Measurements from ENCODE around the gene CYLD. TPM values are rescaled to one million over a fixed set of nuclear protein-coding genes. Genes with fewer than 3 reads are reported as not detected.

The CYLD gene
- total and polyA plus RNA-seq, 2 donors (not counting 3 experiments of a cell fraction or from before 2014, with no cell fraction given) = 7.4 to 21.5 TPM

DNA sequence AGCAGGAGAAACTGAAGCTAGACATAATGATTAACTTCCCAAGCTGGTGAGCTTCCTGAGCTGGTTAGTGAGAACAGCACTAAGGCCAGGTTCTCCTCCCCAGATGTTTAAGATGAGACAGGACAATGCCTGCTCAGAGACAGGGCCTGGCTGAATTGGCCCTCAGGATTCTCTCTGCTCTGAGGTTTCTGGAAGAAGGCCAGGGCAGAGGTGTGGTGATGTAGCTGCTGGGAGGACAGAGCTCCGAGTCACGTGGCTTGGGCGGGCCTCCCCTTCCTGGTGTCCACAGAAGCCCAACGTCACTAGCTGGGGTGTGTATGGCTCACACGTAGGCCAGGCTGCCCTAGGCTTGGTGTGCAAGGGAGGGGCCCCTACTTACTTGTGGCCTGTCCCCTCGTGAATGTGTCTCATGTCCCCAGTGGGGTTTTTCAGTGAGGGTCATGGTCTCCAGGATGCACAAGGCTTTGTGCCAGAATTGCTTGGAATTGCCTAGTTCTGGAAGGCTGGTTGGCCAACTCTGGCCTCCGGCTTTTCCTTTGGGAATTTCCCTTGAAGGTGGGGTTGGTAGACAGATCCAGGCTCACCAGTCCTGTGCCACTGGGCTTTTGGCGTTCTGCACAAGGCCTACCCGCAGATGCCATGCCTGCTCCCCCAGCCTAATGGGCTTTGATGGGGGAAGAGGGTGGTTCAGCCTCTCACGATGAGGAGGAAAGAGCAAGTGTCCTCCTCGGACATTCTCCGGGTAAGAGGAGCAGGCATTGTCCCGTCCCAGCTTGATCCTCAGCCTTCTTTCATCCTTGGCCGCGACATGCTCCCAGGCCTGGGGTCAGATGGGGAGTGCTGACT is 45.1 kb upstream of the CYLD start:
- Histone ChIP-seq H3K9me1 (replicated peaks; ENCODE audit: control insufficient read depth, extremely low read depth, insufficient read depth, low read length) (no peaks in the 10 kb centered on the region), H3K9me3 (replicated peaks; ENCODE audit: control insufficient read depth, insufficient read depth, low read length) (no peaks in the 10 kb centered on the region), H2AFZ (ENCODE audit: low read depth, low read length) (no peak overlapping the region), H3K79me2 (ENCODE audit: control insufficient read depth, insufficient read depth, low read length) (no peaks in the 10 kb centered on the region), H3K36me3 (ENCODE audit: control insufficient read depth in 2 of 2, extremely low read depth in 1 of 2, insufficient read depth in 2 of 2, low read length in 2 of 2) (no peaks in the 10 kb centered on the region), H4K20me1 (replicated peaks; ENCODE audit: control insufficient read depth, extremely low read depth, insufficient read depth, low read length) (no peaks in the 10 kb centered on the region), H3K4me2 (ENCODE audit: insufficient read depth, low read length) (no peak overlapping the region), H3K4me1 (ENCODE audit: control insufficient read depth, extremely low read depth, insufficient read depth, low read length) (no peaks in the 10 kb centered on the region), H3K27ac (ENCODE audit: insufficient read depth, low read depth, low read length) (no peak overlapping the region), H3K4me3 (replicated peaks in 1 of 3; ENCODE audit: insufficient read depth in 1 of 3, low read depth in 1 of 3, low read length in 3 of 3) (no peak overlapping the region), H3K9ac (replicated peaks; ENCODE audit: extremely low read depth, insufficient read depth, low read length) (no peak overlapping the region), H3K27me3 (ENCODE audit: control insufficient read depth in 2 of 2, insufficient read depth in 2 of 2, low read length in 2 of 2) (no peaks in the 10 kb centered on the region)
- TF ChIP-seq, protein P1, sequence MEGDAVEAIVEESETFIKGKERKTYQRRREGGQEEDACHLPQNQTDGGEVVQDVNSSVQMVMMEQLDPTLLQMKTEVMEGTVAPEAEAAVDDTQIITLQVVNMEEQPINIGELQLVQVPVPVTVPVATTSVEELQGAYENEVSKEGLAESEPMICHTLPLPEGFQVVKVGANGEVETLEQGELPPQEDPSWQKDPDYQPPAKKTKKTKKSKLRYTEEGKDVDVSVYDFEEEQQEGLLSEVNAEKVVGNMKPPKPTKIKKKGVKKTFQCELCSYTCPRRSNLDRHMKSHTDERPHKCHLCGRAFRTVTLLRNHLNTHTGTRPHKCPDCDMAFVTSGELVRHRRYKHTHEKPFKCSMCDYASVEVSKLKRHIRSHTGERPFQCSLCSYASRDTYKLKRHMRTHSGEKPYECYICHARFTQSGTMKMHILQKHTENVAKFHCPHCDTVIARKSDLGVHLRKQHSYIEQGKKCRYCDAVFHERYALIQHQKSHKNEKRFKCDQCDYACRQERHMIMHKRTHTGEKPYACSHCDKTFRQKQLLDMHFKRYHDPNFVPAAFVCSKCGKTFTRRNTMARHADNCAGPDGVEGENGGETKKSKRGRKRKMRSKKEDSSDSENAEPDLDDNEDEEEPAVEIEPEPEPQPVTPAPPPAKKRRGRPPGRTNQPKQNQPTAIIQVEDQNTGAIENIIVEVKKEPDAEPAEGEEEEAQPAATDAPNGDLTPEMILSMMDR (IDR thresholded peaks at IDR 0.05; ENCODE audit: extremely low read depth in 1 of 2, insufficient read depth in 1 of 2, low read depth in 1 of 2, low read length in 2 of 2) = no peak
- TF ChIP-seq MYC (IDR thresholded peaks at IDR 0.05; ENCODE audit: low read depth, low read length) (no peak), POLR2A (IDR thresholded peaks at IDR 0.05; ENCODE audit: low read depth, low read length) (no peak), JUN (IDR thresholded peaks at IDR 0.05; ENCODE audit: borderline replicate concordance, insufficient read depth, insufficient read length, low read depth) (no peak), EZH2 (IDR thresholded peaks at IDR 0.05; ENCODE audit: borderline replicate concordance, low read depth, low read length, severe bottlenecking) (no peak), GATA2 (IDR thresholded peaks at IDR 0.05; ENCODE audit: insufficient read depth, insufficient read length, low read depth, low read length) (no peak), POLR2AphosphoS5 (IDR thresholded peaks at IDR 0.05; ENCODE audit: insufficient read depth, low read depth, low read length) (no peak), FOS (IDR thresholded peaks at IDR 0.05; ENCODE audit: borderline replicate concordance, insufficient read depth, low read length) (no peak)
- TF ChIP-seq, protein P2, sequence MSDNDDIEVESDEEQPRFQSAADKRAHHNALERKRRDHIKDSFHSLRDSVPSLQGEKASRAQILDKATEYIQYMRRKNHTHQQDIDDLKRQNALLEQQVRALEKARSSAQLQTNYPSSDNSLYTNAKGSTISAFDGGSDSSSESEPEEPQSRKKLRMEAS (IDR thresholded peaks at IDR 0.05; ENCODE audit: insufficient read depth, insufficient read length) = no peak
- DNase-seq (ENCODE audit: low read depth, low spot score) (no peak), FAIRE-seq (no peak)
- BruUV-seq (replicated peaks) = no TSS peak
- dilution Hi-C loops (cut with MboI; ENCODE audit: extremely low pct_ligation_motif_present, low sequenced_read_pairs) = no loop called here
- POLR2A ChIA-PET = no interaction called here
- intact Hi-C loops (cut with micrococcal nuclease) = no loop called here
- CTCF ChIA-PET = interaction anchor here (1.4 to 2.7 kb wide), 2 partner anchors 31 to 110 kb away, joined by 6 to 10 read pairs; no protein-coding TSS in a partner anchor

Measured in endothelial cell of umbilical vein (primary cell).